HG02938 (cell line): ENCODE data around the gene PRELID3B.
A peak's percentile ranks its signal among the peaks of the same experiment; 100 is the strongest.
"Not testable (repeated sequence)": the region's sequence is repeated elsewhere in the genome, so short reads cannot be mapped to it uniquely, and the experiment has no call there.

Experiments
- ATAC-seq: cut with Tn5 transposase; IDR thresholded peaks from one replicate; pipeline ENCODE4 v1.9.1; 2021; ENCODE audit warnings: mild to moderate bottlenecking, moderate library complexity; ENCODE audit not compliant: unreplicated experiment

Gene PRELID3B

DNA sequence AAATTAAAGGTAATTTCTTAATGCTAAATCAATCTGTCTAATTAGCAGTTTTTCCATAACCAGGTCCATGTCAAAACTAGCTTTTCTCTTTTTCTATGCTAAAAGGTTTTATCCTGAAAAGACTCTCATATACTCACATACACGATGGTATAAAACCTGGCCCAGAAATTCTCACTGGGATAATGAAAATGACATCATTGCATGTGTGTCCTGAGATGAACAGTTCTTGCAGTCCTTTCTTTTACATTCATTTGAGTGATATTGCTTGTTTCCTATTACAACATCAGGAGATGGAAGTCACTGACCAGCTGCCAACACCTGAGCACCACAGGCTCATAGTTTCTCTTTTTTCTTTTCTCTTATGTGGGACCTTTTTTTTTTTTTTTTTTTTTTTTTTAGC is 7.9 kb upstream of the PRELID3B start:
- no peak for ATAC-seq

DNA sequence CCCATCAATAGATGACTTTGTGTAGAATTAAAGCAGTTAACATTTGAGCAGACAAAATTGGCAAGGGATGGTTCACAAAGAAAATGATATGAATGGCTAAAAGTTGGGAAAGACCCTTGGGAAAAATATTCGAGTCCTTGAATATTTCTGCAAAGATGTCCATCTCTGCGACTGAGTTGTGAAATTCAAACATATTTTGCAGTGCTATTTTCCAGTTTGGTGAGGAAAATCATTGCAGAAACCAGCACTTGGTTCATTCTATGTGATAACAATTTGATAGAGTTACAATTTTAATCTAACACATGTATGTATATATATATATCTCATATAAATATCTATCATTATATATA is 6.1 kb upstream of the PRELID3B start:
- ATAC-seq: no peak

DNA sequence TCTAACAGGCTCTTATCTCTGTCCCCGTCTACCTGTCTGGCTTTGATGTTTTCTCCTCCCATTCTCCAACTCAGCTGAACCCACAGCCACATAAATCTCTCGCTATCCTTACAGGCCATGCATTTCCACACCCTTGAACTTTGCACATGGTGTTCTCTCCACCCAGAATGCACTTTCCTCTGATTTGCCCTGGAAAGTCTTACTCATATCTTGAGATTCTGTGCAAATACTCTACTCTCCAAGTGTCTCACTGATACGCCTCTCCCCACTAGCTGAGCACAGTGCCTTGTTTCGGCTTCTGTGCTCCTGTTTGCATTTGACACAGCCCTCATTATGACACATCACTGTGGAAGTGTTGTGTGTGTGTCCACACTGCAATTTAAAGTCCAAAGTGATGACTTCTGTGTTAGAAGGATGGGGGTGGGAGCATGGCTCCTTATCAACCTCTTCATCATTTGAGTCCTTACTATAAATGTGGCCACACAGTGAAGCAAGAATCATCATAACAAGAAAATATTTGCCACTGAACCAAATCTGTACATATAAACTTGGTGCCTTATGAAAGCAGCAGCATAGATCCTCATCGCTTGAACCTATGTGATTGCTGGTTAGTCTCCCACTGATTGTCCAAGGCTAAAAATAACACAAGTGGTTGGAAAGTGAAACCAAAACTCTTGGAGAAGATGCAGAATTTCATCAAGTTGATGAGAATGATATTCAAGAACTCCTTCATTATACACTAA is 5.5 kb upstream of the PRELID3B start:
- ATAC-seq: no peak

DNA sequence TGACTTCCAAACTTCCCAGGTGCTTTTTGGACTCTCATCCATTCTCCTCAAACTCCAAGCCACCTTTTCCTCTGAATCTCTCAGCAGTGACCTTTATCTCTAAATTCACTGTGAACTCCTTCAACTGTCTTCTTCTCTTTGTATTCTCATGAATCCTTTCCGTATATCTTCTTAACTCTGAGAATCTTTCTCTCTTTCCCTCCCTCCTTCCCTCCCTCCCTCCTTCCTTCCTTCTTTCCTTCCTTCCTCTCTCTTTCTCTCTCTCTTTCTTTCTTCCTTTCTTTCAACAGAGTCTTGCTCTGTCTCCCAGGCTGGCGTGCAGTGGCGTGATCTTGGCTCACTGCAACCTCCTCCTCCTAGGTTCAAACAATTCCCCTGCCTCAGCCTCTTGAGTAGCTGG is 4.3 kb upstream of the PRELID3B start:
- ATAC-seq: no peak

DNA sequence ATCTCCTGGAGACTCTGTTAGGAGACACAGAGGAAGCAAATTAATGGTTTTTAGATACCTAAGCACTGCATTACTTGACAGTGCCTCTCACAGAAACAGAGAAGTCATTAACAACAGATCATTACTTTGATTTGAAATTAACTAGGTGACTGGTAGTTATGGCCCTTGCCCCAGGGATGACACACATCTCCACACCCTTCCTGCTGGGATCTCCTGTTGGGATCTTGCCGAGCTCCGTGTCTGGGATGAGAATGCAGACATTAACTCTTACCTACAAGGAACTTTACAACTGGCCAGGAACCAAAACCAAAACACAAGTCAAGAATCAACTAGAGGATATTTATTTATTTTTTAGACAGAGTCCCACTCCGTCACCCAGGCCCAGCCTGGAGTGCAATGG is 2.2 kb upstream of the PRELID3B start:
- no peak for ATAC-seq

DNA sequence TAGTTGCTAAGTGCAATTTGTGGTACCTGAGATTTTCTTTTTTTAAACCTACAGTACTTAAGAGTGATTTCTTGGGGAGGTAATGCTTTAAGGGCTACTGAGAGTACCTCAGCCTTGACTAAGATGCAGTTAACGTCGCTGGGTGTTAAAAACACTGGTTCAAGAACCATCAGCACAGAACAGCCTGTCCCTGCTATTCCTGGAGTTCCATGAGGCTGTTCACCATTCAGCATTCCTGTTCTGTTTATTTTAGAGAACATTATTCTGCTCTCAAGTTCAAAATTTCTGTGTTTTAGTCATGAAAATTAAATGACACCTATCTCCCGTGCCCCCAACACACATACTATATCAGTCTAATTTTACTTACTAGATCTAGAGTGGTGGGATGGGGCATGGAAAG is 1.7 kb upstream of the PRELID3B start:
- ATAC-seq: no peak

DNA sequence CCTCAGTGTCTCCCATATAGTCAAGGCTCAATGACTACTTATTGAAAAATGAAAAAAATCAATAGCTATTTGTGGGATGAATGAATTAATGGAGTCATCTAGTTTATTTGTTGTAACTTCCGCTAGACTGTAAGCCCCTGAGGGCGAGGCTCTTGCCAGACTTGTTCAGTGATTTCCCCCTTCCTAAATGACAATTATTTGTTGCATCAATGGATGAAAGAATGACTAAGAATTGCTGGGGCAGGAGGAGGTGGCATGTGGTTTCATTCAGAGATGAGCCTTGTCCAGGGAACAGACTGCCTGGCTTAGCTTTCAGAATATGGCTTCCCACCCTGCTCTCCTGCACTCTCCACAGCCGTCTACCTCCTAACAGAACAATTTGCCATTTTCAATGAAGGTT is 1.1 kb upstream of the PRELID3B start:
- no peak for ATAC-seq

DNA sequence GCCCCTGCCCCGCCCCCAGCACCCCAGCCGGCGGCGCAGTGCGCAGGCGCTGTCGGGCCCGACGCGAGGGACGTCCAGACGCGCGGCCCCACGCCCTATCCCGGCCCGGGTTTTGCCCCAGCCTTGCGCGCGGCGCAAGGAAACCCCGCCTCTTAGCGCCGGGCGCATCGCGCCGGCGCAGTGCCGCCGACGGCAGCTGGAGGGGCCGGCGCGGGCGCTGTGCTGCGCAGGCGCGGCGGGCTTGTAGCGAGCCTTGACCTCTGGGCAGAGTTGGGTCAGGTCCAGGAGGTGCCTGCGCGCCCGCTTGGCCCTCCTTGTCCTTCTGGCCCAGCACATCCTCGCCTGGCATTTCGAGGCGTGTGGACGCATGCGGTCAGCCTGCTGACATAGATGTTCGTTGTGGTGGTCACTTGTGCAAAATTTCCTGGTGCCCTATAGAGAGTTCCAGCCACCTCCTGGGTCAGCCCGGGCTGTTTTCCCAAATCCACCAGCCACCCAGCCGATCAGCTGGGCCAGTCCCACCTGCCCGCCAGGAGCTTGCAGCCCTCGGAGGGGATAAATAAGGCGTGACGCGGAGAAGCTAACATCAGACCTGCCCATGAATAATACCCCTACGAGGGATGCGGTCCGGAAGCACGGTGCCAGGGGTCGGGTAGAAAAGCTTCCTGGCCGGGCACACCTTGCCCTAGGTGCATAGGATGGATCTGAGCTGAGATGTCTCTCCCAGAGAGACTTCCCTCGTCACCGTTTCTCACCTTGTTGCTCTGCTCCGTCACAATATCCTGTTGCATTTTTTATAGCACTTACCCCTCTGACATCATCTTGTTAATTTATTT is 428 bp upstream of the PRELID3B start:
- ATAC-seq: peak; percentile 81

DNA sequence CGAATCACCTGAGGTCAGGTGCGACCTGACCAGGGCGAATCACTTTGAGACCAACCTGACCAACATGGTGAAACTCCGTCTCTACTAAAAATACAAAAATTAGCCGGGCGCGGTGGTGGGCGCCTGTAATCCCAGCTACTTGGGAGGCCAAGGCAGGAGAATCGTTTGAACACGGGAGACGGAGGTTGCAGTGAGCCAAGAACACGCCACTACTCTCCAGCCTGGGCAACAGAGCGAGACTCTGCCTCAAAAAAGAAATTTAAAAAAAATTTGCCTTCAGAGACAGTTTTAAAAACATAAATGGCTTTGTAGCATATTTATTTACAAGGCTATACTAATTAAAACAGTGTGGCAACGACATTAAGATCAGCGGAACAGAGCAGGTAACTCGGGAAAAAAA is 1.1 kb downstream of the PRELID3B start:
- not testable (repeated sequence) for ATAC-seq

DNA sequence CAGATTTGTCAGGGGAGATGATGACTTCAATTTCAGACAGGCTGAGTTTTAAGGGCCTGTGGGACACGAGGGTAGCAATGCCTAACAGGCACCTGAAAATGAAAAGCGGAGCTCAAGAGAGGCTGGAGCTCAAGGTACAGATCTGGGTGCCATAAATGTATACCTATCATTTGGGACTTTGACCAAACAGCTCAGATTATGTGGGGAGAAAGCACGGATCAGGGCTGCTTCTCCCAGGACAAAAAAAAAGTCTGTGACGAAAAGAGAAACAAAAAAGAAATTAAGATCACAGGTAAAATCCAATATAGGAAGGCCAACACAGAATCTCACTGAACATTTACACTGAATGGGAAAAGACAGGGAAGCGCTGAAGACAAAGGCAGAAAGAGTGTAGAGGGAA is 1.9 kb downstream of the PRELID3B start:
- ATAC-seq: no peak

DNA sequence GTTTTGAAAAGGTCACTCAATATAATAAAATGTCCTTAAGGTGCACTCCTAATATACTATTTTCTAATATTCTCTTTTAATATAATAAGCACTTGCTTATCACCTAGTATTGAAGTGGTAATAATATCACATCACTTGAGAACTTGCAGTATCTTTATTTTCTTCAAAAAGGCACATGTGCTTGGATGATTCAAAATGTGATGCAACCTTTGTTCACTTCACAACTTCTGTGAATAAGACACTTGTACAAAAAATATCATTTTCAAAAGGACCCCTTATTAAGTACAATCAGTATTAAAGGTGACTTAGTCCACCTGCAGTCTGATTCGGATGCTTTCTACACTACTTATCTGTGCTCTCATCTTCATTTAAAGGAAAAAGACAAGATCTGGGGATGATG is 3.4 kb downstream of the PRELID3B start:
- no peak for ATAC-seq

DNA sequence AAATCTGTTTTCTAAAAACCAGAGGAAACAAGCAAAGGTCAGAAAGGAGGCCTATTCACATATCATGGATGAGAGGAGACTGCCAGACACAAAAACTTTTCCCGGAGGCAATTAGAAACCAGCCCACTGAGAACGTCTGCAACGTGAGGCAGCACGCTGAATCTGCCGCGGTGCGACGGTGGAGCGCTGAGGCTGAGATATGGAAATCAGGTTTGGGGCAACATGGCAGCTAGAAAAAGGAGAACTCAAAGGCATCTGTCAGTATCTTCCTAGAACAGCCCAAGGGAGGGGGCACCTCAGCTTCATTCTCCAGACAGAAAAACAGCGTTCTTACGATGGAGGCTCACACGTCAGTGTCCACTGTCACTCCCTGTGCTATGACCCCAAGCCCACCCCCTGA is 5.2 kb downstream of the PRELID3B start:
- ATAC-seq: no peak

DNA sequence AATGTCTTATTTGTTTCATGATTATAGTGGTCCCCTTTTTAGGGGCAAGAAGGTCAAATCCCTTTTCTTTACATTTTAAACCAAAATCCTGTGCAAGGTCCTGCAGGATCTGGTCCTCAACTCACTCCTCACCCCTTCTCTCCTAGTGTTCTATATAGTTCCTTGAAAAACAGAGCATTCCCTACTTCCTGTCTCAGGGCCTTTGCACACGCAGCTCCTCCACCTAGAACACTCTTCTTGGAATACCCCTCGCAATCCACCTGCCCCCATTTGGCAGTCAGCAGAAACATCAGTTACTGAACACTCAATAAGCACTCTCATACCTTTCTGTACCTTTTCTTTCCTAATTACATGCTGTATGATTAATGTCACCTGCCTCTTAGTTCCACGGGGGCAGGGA is 7.2 kb downstream of the PRELID3B start:
- ATAC-seq: no peak

DNA sequence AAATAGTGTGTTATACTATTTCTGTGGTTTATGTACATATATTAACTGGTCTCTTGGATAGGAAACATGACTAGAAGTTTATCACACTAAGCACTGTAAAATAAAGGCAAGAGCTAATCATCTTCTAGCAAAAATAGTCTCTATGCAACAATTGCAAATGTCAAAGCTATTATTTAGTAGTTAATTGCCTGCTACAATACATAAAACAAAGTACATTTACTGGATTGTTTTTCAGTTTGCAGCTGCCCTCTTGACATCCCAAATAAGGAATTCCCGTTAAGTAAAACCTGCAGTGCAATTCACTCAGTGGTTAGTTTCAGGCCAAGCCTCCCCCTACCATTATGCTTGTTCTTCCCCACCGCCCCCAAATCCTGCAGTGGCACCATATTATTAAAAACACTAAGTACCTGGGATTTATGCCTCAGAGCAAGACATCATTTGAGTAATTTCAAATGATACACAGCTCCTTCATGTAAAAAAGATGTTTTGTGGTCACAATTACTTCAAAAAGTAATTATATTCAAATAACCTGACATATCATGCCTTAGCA is 8.9 kb downstream of the PRELID3B start:
- no peak for ATAC-seq

DNA sequence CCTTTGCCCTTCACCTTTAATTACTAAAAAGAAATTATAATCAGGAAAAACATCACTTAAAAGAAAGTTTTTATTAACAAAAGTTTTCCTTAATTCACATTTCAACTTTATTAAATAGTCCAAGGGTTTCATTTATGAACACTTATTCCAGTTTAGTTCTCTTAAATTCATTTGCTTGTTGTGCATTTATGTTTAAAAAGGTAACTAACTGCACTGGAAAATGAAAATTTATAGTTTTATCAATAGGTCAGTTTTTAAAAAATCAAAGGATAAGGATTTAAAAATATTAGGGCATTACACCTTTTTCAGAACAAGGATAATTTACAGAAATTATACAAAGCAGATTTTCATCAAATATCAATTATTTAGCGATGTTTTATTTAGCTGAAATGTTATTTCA is 9.5 kb downstream of the PRELID3B start:
- no peak for ATAC-seq

DNA sequence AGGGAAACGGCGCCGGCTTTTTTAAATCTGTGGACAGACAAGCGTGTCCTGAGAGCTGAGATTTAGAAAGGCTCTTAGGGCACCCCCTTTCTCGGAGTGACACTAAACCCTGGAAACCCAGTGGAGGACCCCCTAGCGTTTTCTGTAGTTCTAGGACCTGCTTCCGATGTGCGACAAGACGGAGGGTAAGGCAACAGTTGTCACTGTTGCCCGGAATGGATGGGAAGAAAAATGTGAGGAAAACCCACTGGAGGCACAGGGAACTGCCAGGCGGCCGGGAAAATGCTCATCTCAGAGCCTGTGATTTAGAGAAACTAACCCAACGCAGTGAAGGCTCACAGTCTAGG is 9.9 kb downstream of the PRELID3B start:
- ATAC-seq: no peak

DNA sequence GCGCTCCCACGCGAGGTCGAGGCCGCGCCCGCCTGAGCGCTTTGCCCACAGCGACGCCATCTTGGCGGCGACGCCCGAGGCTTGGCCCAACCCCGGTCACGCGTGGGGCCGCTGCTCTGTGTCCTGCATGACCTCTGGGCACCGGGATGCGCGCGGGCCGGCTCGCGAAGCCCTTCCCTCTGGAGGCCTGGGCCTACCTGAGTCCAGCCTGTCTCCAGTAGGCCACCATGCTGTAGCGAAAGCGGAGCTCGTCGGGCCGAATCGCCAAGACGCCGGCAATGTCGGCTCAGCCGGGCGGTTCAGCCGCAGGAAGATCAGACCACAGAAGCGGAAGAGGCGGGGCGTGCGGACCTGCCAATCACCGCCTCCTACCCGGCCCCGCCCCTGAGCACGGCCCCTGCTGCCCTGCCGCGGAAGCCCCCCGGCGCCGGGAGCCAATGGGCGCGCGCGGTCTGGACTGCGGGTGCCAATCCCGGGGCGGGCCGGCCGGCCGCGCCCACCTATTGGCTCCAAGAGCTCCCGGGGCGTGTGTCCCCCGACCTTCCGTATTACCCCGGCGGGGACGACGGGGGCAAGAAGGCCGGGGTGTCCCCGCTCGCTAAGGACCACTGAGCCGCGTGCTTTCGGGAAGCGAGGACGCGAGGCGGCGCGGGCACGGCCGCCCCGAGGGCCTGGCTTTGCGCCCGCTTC is 10.4 kb downstream of the PRELID3B start, which contains the start of gene ATP5F1E:
Gene ATP5F1E, minus strand, starts transcription at position 313 of the 690 bp plus-strand sequence. Its CDS starts 84 bp downstream, at position 229.
- ATAC-seq: peak; percentile 85

DNA sequence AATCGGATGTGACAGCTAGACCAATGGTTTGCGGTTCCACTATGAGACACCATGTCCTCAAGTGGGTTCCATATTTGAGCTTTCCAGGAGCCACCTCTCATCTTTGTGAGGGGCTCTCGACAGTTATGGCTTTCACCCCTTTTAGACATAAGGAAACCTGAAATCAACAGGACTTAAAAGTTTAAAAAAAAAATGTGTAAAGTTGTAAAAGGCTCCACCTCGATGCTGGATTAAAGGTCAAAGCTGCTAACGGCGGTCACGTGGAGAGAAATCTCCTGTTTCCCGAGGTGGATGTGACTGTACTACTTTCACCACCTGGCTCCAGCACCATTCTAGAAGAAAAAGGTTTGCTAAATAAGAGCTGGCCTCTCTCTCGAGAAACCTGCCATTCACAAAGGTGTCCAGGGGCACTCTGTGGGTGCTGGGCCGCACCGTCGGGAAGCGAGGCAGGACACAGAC is 11.0 kb downstream of the PRELID3B start:
- no peak for ATAC-seq

DNA sequence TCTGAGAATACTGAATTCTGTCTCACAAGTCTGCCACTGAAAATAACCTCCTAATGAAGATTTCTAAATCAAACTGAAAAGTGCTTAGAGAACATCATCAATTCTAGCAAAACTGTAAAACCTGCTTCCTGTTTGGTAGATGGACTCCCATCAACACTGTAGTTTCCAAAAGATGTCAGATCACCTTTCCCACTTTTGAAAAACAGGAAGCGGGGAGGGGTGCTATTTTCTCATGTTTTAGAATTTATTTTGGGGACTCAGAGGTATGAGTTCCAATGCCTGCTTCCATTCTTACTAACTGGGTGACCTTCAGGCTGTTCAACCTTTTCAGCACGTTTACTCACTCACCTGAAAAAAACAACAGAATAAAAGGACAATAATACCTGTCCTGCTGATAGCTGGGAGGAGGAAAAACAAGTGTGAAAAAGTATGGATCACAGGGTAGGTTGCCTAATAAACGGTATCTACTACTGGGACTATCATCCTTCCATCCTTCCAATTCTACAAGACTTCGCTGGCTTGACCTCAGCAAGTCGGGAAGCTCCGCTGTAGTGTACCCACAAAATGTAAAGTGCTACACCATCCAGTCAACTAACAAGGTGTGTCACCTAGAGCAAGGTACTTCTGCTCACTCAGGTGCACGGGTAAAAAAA is 11.5 kb downstream of the PRELID3B start:
- no peak for ATAC-seq

DNA sequence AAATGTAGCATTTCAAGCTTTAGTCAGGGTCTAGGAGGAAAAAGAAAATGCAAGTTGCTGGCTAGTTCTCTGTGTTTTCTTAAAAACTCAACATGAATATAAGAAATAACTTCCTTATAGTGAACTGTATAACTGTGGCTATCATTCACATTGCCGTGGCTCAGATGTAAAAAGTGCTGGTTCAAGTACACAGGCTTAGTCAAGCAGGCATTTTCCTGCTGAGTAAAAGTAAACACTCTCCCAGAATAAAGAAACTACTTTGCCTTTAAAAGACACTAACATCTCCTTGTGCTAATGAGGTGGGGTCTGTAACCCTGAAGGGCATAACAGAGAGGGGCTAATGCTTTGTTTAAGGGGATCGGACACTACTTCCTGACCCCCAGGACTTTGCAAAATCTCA is 13.8 kb downstream of the PRELID3B start:
- ATAC-seq: no peak

DNA sequence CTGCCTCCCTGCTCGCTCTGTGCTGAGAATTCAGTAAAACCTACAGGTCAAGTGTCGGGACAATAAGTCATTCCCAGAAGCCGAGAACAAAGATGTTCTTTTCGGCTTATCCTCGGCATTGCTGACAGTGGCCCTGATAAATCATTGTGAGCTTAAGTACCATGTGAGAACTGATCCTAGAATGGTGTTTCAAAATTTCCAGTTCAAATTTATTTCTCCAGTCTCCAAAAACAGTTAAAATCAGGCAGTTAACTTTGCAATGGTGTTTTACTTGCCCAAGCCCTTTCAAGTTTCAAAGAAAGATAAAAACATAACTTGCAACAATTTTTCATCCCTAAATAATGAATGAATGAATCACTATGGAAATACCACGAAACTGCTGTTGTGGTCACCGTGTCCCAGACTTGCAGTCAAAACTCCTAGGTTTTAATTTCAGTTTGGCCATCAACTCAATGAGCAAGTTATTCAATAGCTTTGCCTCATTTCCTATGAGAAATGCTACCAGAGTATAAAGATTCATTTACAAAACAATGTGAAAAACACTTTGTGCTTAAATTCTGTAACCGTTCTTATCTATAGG is 14.8 kb downstream of the PRELID3B start:
- no peak for ATAC-seq
